HEK293 (cell line): Measurements from ENCODE around the gene SLC13A3.

Experiments used
- IKZF3 ChIP-seq: fragments of 450-650 bp; IDR thresholded peaks from 2 replicates; pipeline ENCODE4 v1.5.0; 2018; ENCODE audit warnings: missing biosample characterization, mild to moderate bottlenecking, missing genetic modification characterization, moderate library complexity
- KLF7 ChIP-seq: fragments of 450-650 bp; formaldehyde crosslinking; IDR thresholded peaks from 2 replicates; pipeline ENCODE4 v1.5.1; 2016; ENCODE audit warnings: missing biosample characterization, missing genetic modification characterization, borderline replicate concordance
- RBAK ChIP-seq: fragments of 450-650 bp; formaldehyde crosslinking; IDR thresholded peaks from 2 replicates; pipeline ENCODE4 v1.5.1; 2016; ENCODE audit warnings: missing biosample characterization, missing genetic modification characterization
- SP2 ChIP-seq: fragments of 450-650 bp; formaldehyde crosslinking; IDR thresholded peaks from 2 replicates; pipeline ENCODE4 v1.5.1; 2016; ENCODE audit warnings: missing biosample characterization, missing genetic modification characterization
- ZBTB17 ChIP-seq: fragments of 450-650 bp; formaldehyde crosslinking; IDR thresholded peaks from 2 replicates; pipeline ENCODE4 v1.5.1; 2016; ENCODE audit warnings: missing biosample characterization, missing genetic modification characterization
- ZBTB48 ChIP-seq: fragments of 450-650 bp; formaldehyde crosslinking; IDR thresholded peaks from 2 replicates; pipeline ENCODE4 v1.5.1; 2016; ENCODE audit warnings: missing biosample characterization, missing genetic modification characterization
- ZNF112 ChIP-seq: fragments of 450-650 bp; formaldehyde crosslinking; IDR thresholded peaks from 2 replicates; pipeline ENCODE4 v1.5.0; 2017; ENCODE audit warnings: missing biosample characterization, missing genetic modification characterization
- ZNF121 ChIP-seq: fragments of 450-650 bp; formaldehyde crosslinking; IDR thresholded peaks from 2 replicates; pipeline ENCODE4 v1.5.1; 2016; ENCODE audit warnings: missing biosample characterization, missing genetic modification characterization
- ZNF140 ChIP-seq: fragments of 450-650 bp; formaldehyde crosslinking; IDR thresholded peaks from 2 replicates; pipeline ENCODE4 v1.5.1; 2016; ENCODE audit warnings: missing biosample characterization, missing genetic modification characterization
- ZNF221 ChIP-seq: fragments of 450-650 bp; formaldehyde crosslinking; IDR thresholded peaks from 2 replicates; pipeline ENCODE4 v1.5.1; 2017; ENCODE audit warnings: missing biosample characterization, missing genetic modification characterization, borderline replicate concordance
- ZNF23 ChIP-seq: fragments of 450-650 bp; formaldehyde crosslinking; IDR thresholded peaks from 2 replicates; pipeline ENCODE4 v1.5.1; 2016; ENCODE audit warnings: missing biosample characterization, missing genetic modification characterization, borderline replicate concordance
- ZNF335 ChIP-seq: fragments of 450-650 bp; formaldehyde crosslinking; conservative IDR thresholded peaks from 2 replicates; pipeline ENCODE4 v1.5.1; 2016; ENCODE audit warnings: missing biosample characterization, missing genetic modification characterization
- ZNF341 ChIP-seq: fragments of 450-650 bp; formaldehyde crosslinking; IDR thresholded peaks from 2 replicates; pipeline ENCODE4; 2016; ENCODE audit warnings: low read depth, missing biosample characterization, missing genetic modification characterization
- ZNF394 ChIP-seq: fragments of 450-650 bp; formaldehyde crosslinking; IDR thresholded peaks from 2 replicates; pipeline ENCODE4 v1.5.1; 2016; ENCODE audit warnings: missing biosample characterization, missing genetic modification characterization, mild to moderate bottlenecking, moderate library complexity, borderline replicate concordance
- ZNF416 ChIP-seq: fragments of 450-650 bp; formaldehyde crosslinking; IDR thresholded peaks from 2 replicates; pipeline ENCODE4 v1.5.1; 2016; ENCODE audit warnings: missing biosample characterization, missing genetic modification characterization
- ZNF48 ChIP-seq: fragments of 450-650 bp; formaldehyde crosslinking; IDR thresholded peaks from 2 replicates; pipeline ENCODE4 v1.5.1; 2016; ENCODE audit warnings: missing biosample characterization, missing genetic modification characterization
- ZNF571 ChIP-seq: fragments of 450-650 bp; formaldehyde crosslinking; IDR thresholded peaks from 2 replicates; pipeline ENCODE4 v1.5.0; 2017; ENCODE audit warnings: missing biosample characterization, missing genetic modification characterization
- ZNF585B ChIP-seq: fragments of 450-650 bp; formaldehyde crosslinking; IDR thresholded peaks from 2 replicates; pipeline ENCODE4 v1.5.1; 2016; ENCODE audit warnings: missing biosample characterization, missing genetic modification characterization
- ZNF624 ChIP-seq: fragments of 450-650 bp; formaldehyde crosslinking; IDR thresholded peaks from 2 replicates; pipeline ENCODE4 v1.5.1; 2017; ENCODE audit warnings: missing biosample characterization, missing genetic modification characterization
- ZNF629 ChIP-seq: fragments of 450-650 bp; formaldehyde crosslinking; IDR thresholded peaks from 2 replicates; pipeline ENCODE4 v1.5.1; 2017; ENCODE audit warnings: missing biosample characterization, missing genetic modification characterization
- ZNF660 ChIP-seq: fragments of 450-650 bp; IDR thresholded peaks from 2 replicates; pipeline ENCODE4 v1.5.1; 2018; ENCODE audit warnings: missing biosample characterization, mild to moderate bottlenecking, missing genetic modification characterization
- ZNF76 ChIP-seq: fragments of 450-650 bp; formaldehyde crosslinking; IDR thresholded peaks from 2 replicates; pipeline ENCODE4; 2016; ENCODE audit warnings: low read depth, missing biosample characterization, missing genetic modification characterization, borderline replicate concordance
- ZNF843 ChIP-seq: fragments of 450-650 bp; formaldehyde crosslinking; IDR thresholded peaks from 2 replicates; pipeline ENCODE4 v1.5.1; 2016; ENCODE audit warnings: missing biosample characterization, missing genetic modification characterization
- ZXDB ChIP-seq: fragments of 450-650 bp; formaldehyde crosslinking; IDR thresholded peaks from 2 replicates; pipeline ENCODE4 v1.5.1; 2016; ENCODE audit warnings: missing biosample characterization, missing genetic modification characterization
- TF ChIP-seq, protein P1 (sequence below): fragments of 450-650 bp; formaldehyde crosslinking; IDR thresholded peaks from 2 replicates; pipeline ENCODE4 v1.5.1; 2016; ENCODE audit warnings: missing biosample characterization, missing genetic modification characterization
- TF ChIP-seq, protein P2 (sequence below): fragments of 450-650 bp; formaldehyde crosslinking; IDR thresholded peaks from 2 replicates; pipeline ENCODE4 v1.5.1; 2016; ENCODE audit warnings: missing biosample characterization, missing genetic modification characterization
- TF ChIP-seq, protein P3 (sequence below): fragments of 450-650 bp; formaldehyde crosslinking; IDR thresholded peaks from 2 replicates; pipeline ENCODE4 v1.5.1; 2016; ENCODE audit warnings: missing biosample characterization, missing genetic modification characterization
- TF ChIP-seq, protein P4 (sequence below): fragments of 450-650 bp; formaldehyde crosslinking; IDR thresholded peaks from 2 replicates; pipeline ENCODE4 v1.5.1; 2016; ENCODE audit warnings: missing biosample characterization, missing genetic modification characterization, low read depth
- TF ChIP-seq, protein P5 (sequence below): fragments of 450-650 bp; formaldehyde crosslinking; IDR thresholded peaks from 2 replicates; pipeline ENCODE4 v1.5.1; 2016; ENCODE audit warnings: missing biosample characterization, missing genetic modification characterization
- TF ChIP-seq, protein P6 (sequence below): fragments of 450-650 bp; formaldehyde crosslinking; IDR thresholded peaks from 2 replicates; pipeline ENCODE4 v1.5.1; 2016; ENCODE audit warnings: missing biosample characterization, missing genetic modification characterization

The SLC13A3 gene

DNA sequence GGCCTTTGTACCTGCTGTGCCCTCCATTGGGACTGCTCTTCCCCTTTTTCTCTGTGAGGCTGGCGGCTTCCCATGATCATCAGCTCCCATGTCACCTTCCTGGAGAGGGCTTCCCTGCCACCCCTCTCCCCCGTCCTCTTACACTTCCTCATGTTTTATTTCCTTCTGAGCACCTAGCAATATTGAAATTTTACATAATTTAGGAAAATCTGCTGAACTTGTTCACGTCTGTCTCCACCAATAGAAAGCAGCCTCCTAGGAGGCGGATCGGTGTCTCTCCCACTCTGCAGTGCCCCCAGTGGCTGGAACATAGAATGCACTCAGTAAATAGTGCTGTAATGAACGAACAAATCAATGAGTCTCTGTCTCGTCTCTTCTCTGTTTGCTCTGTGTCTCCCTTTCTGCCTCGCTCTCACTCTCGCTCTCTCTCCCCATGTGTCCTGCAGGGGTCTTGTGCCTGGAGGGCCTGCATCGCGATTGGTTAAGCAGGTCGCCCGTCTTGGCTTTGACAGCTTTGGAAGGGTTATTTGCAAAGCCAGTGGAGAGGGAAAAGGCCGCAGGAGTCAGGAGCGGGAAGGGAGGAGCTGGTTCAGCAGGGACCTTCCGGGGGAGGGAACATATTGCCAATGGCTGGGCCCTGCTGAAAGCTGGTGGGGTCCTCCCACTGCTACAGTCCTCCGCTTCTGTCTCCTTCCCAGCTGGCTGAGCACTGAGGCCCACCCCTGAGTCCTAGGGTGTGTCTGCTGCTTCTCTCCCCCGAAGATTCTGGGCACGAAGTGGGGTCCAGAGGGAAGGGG, 88.7 kb downstream of the SLC13A3 start (continued):
- TF ChIP-seq, protein P1, sequence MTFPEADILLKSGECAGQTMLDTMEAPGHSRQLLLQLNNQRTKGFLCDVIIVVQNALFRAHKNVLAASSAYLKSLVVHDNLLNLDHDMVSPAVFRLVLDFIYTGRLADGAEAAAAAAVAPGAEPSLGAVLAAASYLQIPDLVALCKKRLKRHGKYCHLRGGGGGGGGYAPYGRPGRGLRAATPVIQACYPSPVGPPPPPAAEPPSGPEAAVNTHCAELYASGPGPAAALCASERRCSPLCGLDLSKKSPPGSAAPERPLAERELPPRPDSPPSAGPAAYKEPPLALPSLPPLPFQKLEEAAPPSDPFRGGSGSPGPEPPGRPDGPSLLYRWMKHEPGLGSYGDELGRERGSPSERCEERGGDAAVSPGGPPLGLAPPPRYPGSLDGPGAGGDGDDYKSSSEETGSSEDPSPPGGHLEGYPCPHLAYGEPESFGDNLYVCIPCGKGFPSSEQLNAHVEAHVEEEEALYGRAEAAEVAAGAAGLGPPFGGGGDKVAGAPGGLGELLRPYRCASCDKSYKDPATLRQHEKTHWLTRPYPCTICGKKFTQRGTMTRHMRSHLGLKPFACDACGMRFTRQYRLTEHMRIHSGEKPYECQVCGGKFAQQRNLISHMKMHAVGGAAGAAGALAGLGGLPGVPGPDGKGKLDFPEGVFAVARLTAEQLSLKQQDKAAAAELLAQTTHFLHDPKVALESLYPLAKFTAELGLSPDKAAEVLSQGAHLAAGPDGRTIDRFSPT (tag by site-specific recombination): no peak
- TF ChIP-seq ZNF335 (tag by site-specific recombination): peak; percentile 53
- TF ChIP-seq, protein P2, sequence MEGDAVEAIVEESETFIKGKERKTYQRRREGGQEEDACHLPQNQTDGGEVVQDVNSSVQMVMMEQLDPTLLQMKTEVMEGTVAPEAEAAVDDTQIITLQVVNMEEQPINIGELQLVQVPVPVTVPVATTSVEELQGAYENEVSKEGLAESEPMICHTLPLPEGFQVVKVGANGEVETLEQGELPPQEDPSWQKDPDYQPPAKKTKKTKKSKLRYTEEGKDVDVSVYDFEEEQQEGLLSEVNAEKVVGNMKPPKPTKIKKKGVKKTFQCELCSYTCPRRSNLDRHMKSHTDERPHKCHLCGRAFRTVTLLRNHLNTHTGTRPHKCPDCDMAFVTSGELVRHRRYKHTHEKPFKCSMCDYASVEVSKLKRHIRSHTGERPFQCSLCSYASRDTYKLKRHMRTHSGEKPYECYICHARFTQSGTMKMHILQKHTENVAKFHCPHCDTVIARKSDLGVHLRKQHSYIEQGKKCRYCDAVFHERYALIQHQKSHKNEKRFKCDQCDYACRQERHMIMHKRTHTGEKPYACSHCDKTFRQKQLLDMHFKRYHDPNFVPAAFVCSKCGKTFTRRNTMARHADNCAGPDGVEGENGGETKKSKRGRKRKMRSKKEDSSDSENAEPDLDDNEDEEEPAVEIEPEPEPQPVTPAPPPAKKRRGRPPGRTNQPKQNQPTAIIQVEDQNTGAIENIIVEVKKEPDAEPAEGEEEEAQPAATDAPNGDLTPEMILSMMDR (tag by site-specific recombination): peak; percentile 87
- no peak for TF ChIP-seq ZNF416 (tag by site-specific recombination)
- TF ChIP-seq, protein P3, sequence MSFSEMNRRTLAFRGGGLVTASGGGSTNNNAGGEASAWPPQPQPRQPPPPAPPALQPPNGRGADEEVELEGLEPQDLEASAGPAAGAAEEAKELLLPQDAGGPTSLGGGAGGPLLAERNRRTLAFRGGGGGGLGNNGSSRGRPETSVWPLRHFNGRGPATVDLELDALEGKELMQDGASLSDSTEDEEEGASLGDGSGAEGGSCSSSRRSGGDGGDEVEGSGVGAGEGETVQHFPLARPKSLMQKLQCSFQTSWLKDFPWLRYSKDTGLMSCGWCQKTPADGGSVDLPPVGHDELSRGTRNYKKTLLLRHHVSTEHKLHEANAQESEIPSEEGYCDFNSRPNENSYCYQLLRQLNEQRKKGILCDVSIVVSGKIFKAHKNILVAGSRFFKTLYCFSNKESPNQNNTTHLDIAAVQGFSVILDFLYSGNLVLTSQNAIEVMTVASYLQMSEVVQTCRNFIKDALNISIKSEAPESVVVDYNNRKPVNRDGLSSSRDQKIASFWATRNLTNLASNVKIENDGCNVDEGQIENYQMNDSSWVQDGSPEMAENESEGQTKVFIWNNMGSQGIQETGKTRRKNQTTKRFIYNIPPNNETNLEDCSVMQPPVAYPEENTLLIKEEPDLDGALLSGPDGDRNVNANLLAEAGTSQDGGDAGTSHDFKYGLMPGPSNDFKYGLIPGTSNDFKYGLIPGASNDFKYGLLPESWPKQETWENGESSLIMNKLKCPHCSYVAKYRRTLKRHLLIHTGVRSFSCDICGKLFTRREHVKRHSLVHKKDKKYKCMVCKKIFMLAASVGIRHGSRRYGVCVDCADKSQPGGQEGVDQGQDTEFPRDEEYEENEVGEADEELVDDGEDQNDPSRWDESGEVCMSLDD: no peak
- no peak for TF ChIP-seq ZNF624 (tag by site-specific recombination)
- no peak for TF ChIP-seq ZNF843
- no peak for TF ChIP-seq RBAK (tag by site-specific recombination)
- no peak for TF ChIP-seq ZNF660
- peak; percentile 41 for TF ChIP-seq SP2 (tag by site-specific recombination)
- no peak for TF ChIP-seq ZNF585B
- no peak for TF ChIP-seq ZNF112 (tag by site-specific recombination)
- TF ChIP-seq, protein P4, sequence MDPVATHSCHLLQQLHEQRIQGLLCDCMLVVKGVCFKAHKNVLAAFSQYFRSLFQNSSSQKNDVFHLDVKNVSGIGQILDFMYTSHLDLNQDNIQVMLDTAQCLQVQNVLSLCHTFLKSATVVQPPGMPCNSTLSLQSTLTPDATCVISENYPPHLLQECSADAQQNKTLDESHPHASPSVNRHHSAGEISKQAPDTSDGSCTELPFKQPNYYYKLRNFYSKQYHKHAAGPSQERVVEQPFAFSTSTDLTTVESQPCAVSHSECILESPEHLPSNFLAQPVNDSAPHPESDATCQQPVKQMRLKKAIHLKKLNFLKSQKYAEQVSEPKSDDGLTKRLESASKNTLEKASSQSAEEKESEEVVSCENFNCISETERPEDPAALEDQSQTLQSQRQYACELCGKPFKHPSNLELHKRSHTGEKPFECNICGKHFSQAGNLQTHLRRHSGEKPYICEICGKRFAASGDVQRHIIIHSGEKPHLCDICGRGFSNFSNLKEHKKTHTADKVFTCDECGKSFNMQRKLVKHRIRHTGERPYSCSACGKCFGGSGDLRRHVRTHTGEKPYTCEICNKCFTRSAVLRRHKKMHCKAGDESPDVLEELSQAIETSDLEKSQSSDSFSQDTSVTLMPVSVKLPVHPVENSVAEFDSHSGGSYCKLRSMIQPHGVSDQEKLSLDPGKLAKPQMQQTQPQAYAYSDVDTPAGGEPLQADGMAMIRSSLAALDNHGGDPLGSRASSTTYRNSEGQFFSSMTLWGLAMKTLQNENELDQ (tag by site-specific recombination): no peak
- TF ChIP-seq ZNF629 (tag by site-specific recombination): no peak
- TF ChIP-seq IKZF3 (tag by site-specific recombination): no peak
- no peak for TF ChIP-seq ZBTB48 (tag by site-specific recombination)
- TF ChIP-seq ZNF394 (tag by site-specific recombination): peak; percentile 29; the same call in 1 of the 2 replicates
- TF ChIP-seq ZNF121: no peak
- no peak for TF ChIP-seq ZNF48
- no peak for TF ChIP-seq KLF7
- TF ChIP-seq ZXDB: no peak
- TF ChIP-seq ZNF221 (tag by site-specific recombination): no peak
- peak; percentile 24; the same call in 1 of the 2 replicates for TF ChIP-seq ZNF76 (tag by site-specific recombination)
- TF ChIP-seq, protein P5, sequence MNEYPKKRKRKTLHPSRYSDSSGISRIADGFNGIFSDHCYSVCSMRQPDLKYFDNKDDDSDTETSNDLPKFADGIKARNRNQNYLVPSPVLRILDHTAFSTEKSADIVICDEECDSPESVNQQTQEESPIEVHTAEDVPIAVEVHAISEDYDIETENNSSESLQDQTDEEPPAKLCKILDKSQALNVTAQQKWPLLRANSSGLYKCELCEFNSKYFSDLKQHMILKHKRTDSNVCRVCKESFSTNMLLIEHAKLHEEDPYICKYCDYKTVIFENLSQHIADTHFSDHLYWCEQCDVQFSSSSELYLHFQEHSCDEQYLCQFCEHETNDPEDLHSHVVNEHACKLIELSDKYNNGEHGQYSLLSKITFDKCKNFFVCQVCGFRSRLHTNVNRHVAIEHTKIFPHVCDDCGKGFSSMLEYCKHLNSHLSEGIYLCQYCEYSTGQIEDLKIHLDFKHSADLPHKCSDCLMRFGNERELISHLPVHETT (tag by site-specific recombination): no peak
- peak; percentile 78 for TF ChIP-seq ZBTB17 (tag by site-specific recombination)
- TF ChIP-seq, protein P6, sequence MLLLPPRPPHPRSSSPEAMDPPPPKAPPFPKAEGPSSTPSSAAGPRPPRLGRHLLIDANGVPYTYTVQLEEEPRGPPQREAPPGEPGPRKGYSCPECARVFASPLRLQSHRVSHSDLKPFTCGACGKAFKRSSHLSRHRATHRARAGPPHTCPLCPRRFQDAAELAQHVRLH: no peak
- TF ChIP-seq ZNF23: no peak
- no peak for TF ChIP-seq ZNF571
- peak; percentile 39; the same call in 1 of the 2 replicates for TF ChIP-seq ZNF341 (tag by site-specific recombination)
- TF ChIP-seq ZNF140 (tag by site-specific recombination): no peak
